Panc1 (cell line): ENCODE data around the gene DENND2A.
"Not testable (repeated sequence)": the region's sequence is repeated elsewhere in the genome, so short reads cannot be mapped to it uniquely, and the experiment has no call there.

Experiments used
- POLR2AphosphoS5 ChIP-seq: IDR thresholded peaks from 2 replicates; pipeline ENCODE4 v1.6.1; 2012; ENCODE audit warnings: mild to moderate bottlenecking, low read depth, low read length, moderate library complexity
- TCF7L2 ChIP-seq: IDR thresholded peaks from 2 replicates; pipeline ENCODE4 v1.6.1; 2011; ENCODE audit warnings: mild to moderate bottlenecking, low read depth, low read length, inconsistent platforms
- TF ChIP-seq, protein P1 (sequence below): fragments of 450-650 bp; IDR thresholded peaks from 2 replicates; pipeline ENCODE4 v1.5.1; 2017; ENCODE audit warnings: mild to moderate bottlenecking
- TF ChIP-seq, protein P2 (sequence below), 2 experiments: IDR thresholded peaks; 2 replicates each; pipeline ENCODE4 v1.6.1; 2011 to 2012; ENCODE audit warnings: low read depth in 2 of 2, control low read depth in 1 of 2, low read length in 1 of 2, mild to moderate bottlenecking in 1 of 2, moderate library complexity in 1 of 2; ENCODE audit not compliant: insufficient read depth in 1 of 2

DNA sequence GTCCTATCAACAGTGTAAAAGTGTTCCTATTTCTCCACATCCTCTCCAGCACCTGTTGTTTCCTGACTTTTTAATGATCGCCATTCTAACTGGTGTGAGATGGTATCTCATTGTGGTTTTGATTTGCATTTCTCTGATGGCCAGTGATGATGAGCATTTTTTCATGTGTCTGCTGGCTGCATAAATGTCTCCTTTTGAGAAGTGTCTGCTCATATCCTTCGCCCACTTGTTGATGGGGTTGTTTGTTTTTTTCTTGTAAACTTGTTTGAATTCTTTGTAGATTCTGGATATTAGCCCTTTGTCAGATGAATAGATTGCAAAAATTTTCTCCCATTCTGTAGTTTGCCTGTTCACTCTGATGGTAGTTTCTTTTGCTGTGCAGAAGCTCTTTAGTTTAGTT, 22.3 kb upstream of the DENND2A start:
- TF ChIP-seq, protein P1, sequence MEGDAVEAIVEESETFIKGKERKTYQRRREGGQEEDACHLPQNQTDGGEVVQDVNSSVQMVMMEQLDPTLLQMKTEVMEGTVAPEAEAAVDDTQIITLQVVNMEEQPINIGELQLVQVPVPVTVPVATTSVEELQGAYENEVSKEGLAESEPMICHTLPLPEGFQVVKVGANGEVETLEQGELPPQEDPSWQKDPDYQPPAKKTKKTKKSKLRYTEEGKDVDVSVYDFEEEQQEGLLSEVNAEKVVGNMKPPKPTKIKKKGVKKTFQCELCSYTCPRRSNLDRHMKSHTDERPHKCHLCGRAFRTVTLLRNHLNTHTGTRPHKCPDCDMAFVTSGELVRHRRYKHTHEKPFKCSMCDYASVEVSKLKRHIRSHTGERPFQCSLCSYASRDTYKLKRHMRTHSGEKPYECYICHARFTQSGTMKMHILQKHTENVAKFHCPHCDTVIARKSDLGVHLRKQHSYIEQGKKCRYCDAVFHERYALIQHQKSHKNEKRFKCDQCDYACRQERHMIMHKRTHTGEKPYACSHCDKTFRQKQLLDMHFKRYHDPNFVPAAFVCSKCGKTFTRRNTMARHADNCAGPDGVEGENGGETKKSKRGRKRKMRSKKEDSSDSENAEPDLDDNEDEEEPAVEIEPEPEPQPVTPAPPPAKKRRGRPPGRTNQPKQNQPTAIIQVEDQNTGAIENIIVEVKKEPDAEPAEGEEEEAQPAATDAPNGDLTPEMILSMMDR, result not testable (repeated sequence)
- not testable (repeated sequence) for TF ChIP-seq POLR2AphosphoS5, TCF7L2
- TF ChIP-seq, protein P2, sequence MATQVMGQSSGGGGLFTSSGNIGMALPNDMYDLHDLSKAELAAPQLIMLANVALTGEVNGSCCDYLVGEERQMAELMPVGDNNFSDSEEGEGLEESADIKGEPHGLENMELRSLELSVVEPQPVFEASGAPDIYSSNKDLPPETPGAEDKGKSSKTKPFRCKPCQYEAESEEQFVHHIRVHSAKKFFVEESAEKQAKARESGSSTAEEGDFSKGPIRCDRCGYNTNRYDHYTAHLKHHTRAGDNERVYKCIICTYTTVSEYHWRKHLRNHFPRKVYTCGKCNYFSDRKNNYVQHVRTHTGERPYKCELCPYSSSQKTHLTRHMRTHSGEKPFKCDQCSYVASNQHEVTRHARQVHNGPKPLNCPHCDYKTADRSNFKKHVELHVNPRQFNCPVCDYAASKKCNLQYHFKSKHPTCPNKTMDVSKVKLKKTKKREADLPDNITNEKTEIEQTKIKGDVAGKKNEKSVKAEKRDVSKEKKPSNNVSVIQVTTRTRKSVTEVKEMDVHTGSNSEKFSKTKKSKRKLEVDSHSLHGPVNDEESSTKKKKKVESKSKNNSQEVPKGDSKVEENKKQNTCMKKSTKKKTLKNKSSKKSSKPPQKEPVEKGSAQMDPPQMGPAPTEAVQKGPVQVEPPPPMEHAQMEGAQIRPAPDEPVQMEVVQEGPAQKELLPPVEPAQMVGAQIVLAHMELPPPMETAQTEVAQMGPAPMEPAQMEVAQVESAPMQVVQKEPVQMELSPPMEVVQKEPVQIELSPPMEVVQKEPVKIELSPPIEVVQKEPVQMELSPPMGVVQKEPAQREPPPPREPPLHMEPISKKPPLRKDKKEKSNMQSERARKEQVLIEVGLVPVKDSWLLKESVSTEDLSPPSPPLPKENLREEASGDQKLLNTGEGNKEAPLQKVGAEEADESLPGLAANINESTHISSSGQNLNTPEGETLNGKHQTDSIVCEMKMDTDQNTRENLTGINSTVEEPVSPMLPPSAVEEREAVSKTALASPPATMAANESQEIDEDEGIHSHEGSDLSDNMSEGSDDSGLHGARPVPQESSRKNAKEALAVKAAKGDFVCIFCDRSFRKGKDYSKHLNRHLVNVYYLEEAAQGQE (IDR thresholded peaks at IDR 0.05; ENCODE audit: insufficient read depth in 1 of 2, low read depth in 2 of 2, low read length in 1 of 2), result not testable (repeated sequence)
